HEK293T (cell line): ENCODE data around the gene ANKRD31.

Experiments
- CTBP1 ChIP-seq: fragments of 450-650 bp; IDR thresholded peaks from 2 replicates; pipeline ENCODE4 v1.6.1; 2016; ENCODE audit warnings: borderline replicate concordance
- FOXM1 ChIP-seq: fragments of 450-650 bp; IDR thresholded peaks from 2 replicates; pipeline ENCODE4 v1.6.1; 2017; ENCODE audit warnings: mild to moderate bottlenecking, borderline replicate concordance
- HDGF ChIP-seq: fragments of 450-650 bp; IDR thresholded peaks from 2 replicates; pipeline ENCODE4 v1.6.1; 2017; ENCODE audit warnings: antibody characterized with exemption, borderline replicate concordance
- TARDBP ChIP-seq: fragments of 450-650 bp; IDR thresholded peaks from 2 replicates; pipeline ENCODE4 v1.6.1; 2016
- ZNF384 ChIP-seq: fragments of 450-650 bp; IDR thresholded peaks from 2 replicates; pipeline ENCODE4 v1.6.1; 2016
- TF ChIP-seq, protein P1 (sequence below): fragments of 450-650 bp; IDR thresholded peaks from 2 replicates; pipeline ENCODE4 v1.6.1; 2016

DNA sequence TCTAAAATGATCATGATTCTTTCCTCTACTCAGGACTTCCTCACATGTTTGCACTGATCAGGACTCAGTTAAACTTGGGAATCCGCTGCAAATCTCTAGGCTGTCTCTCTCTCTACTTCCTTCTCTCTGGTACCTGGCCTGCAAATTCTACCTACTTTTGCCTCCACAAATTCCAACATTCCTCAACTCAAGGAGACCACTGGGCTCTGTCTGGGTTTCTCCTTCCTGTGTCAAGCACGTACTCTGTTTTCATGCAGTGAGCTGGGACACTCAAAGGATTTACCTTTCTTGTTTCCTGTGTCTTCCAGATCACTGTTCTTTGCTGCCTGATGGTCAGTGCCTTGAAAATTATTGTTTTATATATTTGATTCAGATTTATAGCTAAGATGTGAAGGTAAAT lies 45.9 kb upstream of the ANKRD31 start:
- no peak for TF ChIP-seq CTBP1
- no peak for TF ChIP-seq FOXM1
- TF ChIP-seq TARDBP = no peak
- no peak for TF ChIP-seq HDGF
- no peak for TF ChIP-seq ZNF384
- TF ChIP-seq, protein P1, sequence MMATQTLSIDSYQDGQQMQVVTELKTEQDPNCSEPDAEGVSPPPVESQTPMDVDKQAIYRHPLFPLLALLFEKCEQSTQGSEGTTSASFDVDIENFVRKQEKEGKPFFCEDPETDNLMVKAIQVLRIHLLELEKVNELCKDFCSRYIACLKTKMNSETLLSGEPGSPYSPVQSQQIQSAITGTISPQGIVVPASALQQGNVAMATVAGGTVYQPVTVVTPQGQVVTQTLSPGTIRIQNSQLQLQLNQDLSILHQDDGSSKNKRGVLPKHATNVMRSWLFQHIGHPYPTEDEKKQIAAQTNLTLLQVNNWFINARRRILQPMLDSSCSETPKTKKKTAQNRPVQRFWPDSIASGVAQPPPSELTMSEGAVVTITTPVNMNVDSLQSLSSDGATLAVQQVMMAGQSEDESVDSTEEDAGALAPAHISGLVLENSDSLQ = no peak
